HG02798 (cell line): ENCODE data around the gene PHYHIPL.
"Not testable (repeated sequence)": the region's sequence is repeated elsewhere in the genome, so short reads cannot be mapped to it uniquely, and the experiment has no call there.

Source experiments
- ATAC-seq: cut with Tn5 transposase; IDR thresholded peaks from one replicate; pipeline ENCODE4 v1.9.1; 2021; ENCODE audit warnings: mild to moderate bottlenecking; ENCODE audit not compliant: unreplicated experiment, poor library complexity

The PHYHIPL gene

DNA sequence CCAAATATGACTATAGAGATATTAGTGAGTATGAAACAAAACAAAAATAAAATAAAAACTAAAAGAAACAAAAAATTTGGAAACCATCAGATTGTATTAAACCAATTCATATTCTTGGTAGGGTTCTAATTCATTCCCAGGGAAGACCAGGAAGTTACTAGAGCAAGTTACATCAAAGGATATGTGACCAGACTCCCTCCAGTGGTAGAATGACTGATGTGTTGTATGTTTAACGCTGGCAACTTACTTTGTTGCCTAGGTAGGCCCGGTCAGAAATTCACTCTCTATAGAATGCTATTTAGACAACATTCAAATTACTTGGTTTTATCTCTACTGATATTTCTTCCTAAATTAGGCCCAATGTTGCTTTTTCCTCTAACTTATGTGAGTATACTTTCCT is 5.2 kb downstream of the PHYHIPL start:
- peak; percentile 83 for ATAC-seq

DNA sequence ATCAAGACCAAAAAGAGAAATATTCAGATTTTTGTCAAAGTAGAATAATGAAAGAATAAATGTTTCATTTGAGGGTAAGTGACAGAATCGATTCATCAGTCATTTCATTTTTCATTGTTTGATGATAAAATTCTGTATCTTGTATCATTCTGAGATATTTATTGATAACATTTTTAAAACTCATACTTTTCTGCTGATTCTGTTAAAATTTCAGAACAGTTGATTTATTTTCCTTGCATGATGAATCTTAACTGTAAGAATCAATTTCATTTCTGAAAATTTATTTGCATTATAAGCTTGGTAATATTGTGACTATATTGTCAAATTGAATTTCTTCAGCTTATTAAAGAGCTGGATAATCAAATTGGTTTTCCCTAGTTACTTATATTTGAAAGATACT is 13.9 kb downstream of the PHYHIPL start:
- ATAC-seq, result no peak

DNA sequence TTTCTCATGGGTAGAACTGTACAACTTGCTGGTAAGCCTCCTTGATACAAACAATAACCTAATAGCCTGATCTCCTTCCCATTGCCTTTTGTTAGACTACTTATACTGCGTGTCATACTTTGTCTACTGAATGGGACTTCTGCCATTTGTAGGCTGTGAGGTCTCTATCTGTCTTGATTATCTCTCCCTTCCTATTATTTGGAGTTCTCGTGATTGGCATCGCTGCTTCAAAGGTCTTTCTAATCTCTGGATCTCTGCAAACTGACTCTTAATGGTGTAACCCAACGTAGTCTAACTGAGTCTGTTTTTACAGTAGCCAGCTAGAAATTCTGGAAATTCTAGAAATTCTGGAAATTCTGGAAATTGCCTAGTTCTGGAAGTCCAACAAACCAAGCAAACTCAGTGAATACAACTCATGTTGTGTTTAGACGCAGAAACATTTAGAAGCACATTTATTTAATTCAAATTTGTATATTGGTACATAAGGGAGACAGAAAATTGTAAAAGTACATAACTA is 29.8 kb downstream of the PHYHIPL start:
- no peak for ATAC-seq

DNA sequence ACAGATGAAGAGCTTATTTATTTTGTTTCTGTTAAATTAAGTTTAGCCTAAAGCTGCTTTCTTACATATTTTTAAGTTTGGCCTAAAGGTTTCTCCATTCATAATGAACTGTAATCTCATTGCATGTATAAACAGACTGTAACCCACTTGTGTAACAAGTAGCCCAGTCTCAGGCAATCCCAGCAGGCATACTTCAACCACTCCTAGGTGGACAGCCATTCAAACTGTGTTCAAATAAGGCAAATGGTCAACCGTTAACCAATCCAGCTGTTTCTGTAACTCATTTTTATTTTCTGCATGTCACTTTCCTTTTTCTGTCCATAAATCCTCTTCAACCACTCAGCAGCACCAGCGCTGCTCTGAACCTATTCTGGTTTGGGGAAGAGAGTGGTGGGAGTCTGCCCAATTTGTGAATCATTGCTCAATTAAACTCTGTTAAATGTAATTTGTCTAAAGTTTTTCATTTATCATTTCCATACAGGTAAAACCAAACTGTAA is 35.9 kb downstream of the PHYHIPL start:
- no peak for ATAC-seq

DNA sequence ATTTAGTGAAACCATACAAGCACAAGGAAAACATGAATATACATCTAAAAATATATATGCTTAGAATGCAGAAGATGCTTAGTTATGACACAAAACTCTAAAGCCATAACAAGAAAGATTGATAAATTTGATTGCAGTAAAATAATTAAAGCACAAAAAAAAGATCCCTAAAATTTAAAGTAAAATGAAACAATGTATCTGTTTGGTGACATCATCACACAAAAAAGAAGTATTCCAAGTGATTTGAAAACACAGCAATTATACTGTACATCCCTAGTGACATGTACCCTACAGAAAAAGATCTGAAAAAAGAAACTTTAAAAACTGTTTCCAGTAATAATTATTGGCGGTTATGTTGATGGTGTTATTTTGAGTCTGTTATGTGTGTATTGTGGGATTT is 37.7 kb downstream of the PHYHIPL start:
- ATAC-seq, result no peak

DNA sequence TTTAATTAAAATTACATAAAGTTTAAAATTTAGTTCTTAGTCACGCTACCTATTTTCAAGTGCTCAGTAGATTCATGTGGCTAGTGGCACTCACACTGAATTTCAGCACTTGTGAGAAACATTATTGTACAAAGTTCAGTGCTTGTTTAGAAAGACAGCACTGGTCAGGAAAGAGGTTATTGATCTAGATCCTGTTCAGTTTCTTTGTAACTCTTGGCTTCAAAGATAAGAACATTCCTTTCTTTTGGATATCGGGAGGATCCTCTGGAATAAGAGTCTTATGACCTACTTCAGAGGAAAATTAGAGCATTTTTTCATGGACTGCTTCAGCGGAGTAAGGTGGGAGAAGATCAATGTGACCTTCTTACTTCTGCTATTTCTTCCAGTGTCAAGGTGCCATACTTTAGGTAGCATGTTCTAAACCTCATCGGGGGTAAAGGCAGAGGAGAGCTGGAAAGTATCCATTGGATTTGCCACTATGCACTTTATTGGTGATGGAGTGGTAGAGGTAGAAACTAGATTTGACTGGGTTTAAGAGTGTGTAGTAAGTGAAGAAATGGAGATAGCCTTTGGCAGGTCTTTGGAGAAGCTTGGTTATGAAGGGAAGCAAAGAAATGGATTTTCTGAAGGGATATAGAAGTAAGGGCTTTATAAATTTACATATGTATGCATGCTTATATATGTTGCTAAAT is 39.9 kb downstream of the PHYHIPL start:
- no peak for ATAC-seq

DNA sequence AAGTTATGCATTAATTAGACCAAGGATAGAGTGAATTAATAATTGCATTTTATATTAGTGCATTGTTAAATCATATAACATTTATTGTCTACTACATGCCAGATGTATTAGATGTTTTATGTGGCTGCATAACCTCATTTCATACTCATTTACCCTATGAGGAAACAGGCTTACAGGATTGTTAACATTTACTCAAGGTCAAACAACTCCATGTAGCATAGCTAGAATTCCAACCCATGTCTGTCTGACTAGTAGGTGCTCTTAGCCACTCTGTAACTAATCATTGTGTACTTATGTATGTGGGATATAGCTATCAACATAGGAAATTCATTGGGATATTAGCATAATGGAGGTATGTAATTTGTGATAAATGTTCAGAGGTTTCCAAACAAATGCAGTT is 46.3 kb downstream of the PHYHIPL start:
- ATAC-seq, result no peak

DNA sequence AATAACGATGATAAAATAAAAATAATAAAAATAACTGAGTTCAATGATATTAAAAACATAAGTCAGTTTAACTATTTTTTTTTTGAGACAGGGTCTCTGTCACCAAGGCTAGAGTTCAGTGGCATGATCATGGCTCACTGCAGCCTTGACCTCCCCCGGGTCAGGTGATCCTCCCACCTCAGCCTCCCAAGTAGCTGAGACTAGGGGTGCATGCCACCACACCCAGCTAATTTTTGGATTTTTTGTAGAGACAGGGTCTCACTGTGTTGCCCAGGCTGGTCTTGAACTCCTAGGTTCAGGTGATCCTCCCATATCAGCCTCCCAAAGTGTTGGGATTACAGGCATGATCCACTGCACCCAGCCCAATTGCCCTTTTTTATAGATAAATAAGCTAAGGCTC is 47.2 kb downstream of the PHYHIPL start:
- not testable (repeated sequence) for ATAC-seq

DNA sequence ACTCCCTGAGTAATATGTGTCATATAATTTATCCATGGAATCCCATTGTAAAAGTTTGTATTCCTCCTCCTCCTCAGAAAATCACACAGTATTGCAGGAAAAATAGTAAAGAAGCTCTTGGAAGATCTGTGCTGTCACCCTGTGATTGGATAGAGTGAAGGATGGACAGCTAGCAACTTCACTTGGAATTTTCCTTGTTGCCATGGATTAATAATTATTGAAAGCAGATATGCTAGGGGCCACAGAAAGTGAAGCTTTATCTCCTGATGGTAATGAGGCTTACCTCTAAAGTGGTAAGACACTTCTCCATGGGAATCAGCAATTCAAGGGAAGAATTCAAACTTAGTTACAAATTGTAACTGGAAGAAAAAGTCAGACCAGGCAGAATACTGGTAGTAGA is 48.8 kb downstream of the PHYHIPL start:
- ATAC-seq, result no peak

DNA sequence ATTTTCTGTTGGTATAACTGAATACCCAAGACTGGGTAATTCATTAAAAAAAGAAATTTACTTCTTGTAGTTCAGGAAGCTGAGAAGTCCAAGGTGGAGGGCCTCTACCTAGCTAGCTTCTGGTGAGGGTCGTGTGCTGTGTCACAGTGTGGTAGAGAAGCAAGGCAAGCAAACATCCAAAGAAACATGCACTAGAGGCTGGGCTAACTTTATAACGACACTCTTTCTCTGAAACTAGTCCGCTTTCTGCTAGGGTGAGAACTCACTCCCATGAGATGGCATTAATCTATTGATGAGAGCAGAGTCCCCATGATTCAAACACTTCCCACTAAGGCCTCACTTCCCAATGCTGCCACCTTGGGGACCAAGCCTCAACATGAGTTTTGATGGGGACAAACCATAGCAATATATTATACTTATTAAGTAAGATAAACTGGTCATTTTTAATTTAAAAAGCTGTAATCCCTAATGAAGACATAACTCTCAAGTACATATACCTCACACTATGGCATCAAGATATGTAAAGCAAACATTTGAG is 50.8 kb downstream of the PHYHIPL start:
- no peak for ATAC-seq

DNA sequence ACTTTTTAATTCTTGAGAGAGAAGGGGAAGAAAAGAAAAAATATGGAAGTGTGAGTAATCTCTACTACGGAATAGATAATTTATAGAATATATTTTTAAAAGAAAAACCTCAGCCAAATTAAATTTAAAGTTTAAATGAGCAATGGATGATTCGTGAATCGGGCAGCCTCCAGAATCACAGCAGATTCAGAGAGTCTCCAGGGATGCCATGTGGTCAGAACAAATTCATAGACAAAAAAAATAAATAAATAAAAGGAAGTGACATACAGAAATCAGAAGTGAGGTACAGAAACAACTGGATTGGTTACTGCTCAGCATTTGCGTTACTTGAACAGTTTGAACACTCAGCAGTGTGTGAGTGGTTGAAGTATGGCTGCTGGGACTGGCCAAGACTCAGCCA is 53.0 kb downstream of the PHYHIPL start:
- ATAC-seq, result no peak

DNA sequence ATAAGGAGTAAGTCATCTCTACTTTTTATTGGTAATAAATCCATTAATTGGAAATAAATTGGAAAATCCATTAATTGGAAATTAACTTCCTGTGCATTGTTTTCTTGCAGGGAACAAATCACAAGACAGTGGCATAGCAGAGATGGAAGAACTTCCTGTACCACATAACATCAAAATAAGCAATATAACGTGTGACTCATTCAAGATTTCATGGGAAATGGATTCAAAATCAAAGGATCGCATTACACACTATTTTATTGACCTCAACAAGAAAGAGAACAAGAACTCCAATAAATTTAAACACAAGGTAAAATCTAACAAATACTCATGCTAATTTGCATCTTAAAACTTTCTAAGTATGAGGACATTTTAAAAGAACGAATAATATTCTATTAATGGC is 57.8 kb downstream of the PHYHIPL start:
- no peak for ATAC-seq

DNA sequence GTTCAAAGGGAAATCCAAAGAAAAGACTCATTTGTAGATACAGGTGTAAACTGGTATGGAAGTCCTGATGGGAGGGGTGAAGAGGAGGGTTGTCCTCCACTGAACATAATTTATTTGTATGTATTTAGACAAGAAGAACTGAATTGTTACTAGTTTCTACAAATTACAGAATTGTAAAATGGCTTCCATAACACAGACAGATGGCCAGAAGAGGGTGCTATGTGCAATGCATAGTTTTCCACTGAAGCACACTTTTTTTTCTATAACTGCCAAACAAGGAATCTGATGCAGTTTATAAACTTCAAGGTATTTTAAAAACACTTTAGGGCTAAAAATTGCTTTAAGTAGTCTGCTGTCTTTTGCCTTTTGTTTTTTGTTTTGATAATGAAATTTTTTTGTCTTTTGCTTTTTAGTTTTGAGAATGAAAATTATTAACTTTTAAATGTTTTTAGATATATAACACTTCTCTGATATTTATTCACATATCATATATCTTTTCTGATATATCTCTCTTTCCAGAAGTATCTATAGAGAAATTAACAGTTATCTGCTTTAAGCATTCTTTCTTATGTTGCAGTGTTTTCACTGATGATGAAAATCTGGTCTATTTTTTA is 58.5 kb downstream of the PHYHIPL start:
- ATAC-seq, result no peak

DNA sequence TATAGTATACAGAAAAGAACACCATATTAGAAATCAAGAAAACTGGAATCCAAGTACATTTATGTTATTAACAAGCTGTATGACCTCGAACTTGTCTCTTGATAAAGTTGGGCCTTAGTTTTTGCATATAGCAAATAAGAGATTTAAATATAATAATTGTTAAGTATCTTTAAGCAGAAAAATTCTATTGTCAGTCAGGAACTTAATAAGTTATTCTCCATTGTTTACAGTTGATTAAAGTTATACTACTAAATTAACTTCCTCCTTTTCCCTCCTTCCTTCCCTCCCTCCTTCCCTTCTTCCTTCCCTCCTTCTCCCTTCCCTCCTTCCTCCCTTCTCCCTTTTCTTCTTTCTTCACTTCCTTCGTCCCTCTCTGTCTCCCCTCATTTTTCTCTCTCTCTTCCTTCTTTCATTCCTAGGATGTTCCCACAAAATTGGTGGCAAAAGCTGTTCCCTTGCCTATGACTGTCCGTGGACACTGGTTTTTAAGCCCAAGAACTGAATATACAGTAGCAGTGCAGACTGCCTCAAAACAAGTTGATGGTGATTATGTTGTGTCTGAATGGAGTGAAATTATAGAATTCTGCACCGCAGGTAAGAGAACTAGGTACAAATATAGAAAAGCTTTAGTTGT is 59.7 kb downstream of the PHYHIPL start:
- ATAC-seq, result no peak

DNA sequence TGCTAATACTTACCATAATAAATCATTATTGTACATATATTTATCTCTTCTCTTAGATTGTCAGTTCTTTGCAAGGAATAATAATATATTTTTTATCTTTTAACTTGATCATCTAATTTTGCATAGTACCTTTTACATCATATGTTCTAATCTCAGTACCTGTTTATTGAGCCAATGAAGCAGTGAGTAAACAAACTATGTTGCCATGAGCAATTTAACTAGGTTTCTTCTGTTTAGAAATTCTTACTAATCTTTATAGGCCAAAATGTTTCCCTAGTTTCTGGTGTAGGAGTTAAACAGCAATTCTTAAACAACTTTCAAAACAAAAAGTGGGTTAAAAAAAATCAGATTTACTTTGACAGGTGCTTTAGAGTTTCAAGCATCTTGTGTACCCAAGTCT is 61.3 kb downstream of the PHYHIPL start:
- ATAC-seq, result no peak

DNA sequence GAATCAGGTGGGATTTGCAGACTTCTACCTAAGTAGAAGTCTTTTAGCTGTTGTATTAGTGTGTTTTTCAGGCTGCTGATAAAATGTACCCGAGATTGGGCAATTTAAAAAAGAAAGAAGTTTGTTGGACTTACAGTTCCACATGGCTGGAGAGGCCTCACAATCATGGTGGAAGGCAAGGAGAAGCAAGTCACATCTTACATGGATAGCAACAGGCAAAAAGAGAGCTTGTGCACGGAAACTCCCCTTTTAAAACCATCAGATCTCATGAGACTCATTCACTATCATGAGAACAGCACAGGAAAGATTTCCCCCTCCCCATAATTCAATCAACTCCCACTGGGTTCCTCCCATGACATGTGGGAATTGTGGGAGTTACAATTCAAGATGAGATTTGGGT is 62.7 kb downstream of the PHYHIPL start:
- not testable (repeated sequence) for ATAC-seq

DNA sequence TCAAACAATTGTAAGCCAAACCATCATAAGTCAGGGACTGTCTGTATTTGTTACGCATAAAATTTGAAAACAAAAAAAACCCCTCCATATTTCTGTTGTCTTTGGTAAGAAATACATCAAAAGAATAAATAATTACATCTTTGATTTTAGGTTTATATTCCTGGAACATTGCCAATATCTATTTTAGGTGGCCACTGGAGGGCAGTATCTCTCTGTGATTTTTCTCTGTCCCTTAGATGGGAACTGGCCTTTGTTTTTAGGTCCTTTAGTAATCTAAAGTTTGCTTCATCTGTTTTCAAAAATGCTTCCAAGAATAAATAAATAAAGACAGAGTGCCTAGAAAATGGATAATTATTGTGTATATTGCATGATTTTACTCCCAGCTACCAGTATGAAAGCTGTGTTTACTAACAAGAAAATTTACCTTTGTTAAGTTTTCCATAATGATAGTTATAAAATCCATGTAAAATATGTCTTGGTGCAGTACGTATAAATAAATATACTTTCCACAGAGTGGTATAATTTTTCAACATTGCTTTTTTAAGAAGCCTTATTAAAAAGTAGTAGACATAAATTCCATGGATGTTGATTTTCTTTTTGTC is 64.2 kb downstream of the PHYHIPL start:
- ATAC-seq, result no peak

DNA sequence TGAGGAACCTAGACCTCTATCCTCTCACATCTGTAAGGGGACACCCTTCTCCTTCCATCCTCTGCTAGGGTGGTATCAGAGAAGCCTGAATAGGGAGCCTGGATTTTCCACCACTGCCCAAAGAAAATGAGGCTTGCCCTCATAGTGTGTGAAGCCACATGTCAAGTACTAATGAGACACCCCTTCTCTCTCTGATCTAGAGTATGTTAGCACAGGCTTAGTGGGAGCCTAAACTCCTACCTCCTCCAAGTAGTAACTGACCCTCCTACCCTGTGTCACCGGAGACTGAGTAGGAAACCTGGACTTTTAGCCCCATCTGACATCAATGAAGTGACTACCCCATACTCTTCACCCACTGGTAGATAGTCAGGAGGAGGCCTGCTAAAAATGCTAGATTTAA is 65.6 kb downstream of the PHYHIPL start:
- ATAC-seq, result no peak

DNA sequence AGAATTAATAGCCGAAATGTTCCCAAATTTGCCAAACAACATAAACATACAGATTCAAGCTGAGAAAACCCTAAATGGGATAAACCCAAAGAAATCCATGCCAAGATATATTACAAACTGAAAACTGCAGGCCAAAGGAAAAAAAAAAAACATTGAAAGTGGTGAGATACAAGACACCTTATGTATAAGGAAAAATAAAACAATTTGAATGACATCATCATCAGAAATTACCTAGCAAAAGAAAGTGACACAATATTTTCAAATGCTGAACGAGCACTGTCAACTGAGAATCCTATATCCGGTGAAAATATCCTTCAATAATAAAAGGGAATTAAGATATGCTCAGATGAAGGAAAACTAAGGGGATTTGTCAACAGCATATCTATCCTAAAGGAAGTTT is 66.5 kb downstream of the PHYHIPL start:
- no peak for ATAC-seq

DNA sequence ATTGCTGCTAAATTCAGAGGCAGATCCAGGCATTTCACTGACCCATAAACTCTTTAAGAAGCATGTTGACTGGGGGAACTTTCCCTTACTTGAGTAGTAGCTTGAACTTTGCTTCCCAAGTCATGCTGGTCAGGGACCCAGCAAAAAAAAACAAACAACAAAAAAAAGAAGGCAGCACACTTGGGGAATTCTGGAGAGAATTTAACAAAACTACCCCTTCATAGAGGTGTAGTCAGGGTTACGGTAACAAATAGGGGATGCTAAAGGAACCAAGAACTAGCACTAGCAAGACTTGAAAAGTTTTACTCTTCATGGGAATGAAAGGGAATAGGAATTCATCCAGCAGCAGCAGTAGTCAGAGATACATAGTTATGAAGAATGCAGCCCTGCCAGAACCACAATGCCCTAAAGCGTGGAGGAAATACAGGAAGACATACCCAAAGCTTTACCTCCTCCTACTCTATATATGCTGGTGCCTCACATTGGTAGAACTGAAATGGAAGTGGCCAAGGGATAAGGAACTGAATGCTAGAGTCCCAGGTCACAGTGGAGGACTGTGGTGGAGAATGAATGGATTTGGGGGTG is 67.3 kb downstream of the PHYHIPL start:
- ATAC-seq, result no peak
